ENCODE results near the gene CMAS.

DNA sequence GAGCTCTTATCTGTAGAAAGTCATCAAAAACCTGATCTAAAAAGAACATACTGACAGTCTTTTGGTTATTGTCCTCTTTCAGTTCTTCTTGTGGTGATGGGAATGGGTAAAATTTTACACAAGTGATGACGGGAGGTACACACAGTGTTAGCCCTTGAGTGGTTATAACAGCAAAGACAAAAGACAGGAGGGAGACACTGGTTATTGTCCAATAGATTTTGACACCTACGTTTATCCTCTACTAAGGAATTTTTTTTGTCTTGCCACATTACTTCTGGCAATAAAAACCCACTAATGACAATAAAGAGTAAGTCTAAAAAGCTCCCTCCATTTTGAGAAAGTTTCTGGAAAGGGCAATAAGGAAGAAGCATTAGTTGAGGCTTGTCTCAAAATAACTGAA lies 47.7 kb upstream of the CMAS start:
- no peak for TF ChIP-seq POLR2A (IDR thresholded peaks at IDR 0.05; ENCODE audit: control extremely low read depth in 1 of 2, low read depth in 2 of 2, low read length in 2 of 2)
- no peak for TF ChIP-seq CEBPB (IDR thresholded peaks at IDR 0.05; ENCODE audit: low read depth, low read length)
- TF ChIP-seq RXRA (IDR thresholded peaks at IDR 0.05; ENCODE audit: insufficient read depth, low read depth, low read length): no peak
- TF ChIP-seq, protein P1, sequence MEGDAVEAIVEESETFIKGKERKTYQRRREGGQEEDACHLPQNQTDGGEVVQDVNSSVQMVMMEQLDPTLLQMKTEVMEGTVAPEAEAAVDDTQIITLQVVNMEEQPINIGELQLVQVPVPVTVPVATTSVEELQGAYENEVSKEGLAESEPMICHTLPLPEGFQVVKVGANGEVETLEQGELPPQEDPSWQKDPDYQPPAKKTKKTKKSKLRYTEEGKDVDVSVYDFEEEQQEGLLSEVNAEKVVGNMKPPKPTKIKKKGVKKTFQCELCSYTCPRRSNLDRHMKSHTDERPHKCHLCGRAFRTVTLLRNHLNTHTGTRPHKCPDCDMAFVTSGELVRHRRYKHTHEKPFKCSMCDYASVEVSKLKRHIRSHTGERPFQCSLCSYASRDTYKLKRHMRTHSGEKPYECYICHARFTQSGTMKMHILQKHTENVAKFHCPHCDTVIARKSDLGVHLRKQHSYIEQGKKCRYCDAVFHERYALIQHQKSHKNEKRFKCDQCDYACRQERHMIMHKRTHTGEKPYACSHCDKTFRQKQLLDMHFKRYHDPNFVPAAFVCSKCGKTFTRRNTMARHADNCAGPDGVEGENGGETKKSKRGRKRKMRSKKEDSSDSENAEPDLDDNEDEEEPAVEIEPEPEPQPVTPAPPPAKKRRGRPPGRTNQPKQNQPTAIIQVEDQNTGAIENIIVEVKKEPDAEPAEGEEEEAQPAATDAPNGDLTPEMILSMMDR (IDR thresholded peaks at IDR 0.05; ENCODE audit: control extremely low read depth in 1 of 3, insufficient read depth in 1 of 3, low read depth in 1 of 3, low read length in 3 of 3): no peak
- TF ChIP-seq EP300 (IDR thresholded peaks at IDR 0.05; ENCODE audit: borderline replicate concordance in 1 of 2, low read depth in 2 of 2, low read length in 2 of 2): no peak
- TF ChIP-seq, protein P2, sequence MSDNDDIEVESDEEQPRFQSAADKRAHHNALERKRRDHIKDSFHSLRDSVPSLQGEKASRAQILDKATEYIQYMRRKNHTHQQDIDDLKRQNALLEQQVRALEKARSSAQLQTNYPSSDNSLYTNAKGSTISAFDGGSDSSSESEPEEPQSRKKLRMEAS (IDR thresholded peaks at IDR 0.05): no peak
